IPS-11a (cell line): Measurements from ENCODE around the gene NRG3.

Experiments
- H3K4me3 ChIP-seq: one replicate; pipeline ENCODE4 v1.5.1; 2013; ENCODE audit warnings: low read depth, low read length, control low read depth

The NRG3 gene

GRCh38 chr10:81882011-81882410 lies 7.0 kb downstream of the NRG3 start:
- H3K4me3 ChIP-seq: no peak overlapping the region

GRCh38 chr10:81884856-81885255 lies 9.9 kb downstream of the NRG3 start:
- no peak overlapping the region for H3K4me3 ChIP-seq

DNA sequence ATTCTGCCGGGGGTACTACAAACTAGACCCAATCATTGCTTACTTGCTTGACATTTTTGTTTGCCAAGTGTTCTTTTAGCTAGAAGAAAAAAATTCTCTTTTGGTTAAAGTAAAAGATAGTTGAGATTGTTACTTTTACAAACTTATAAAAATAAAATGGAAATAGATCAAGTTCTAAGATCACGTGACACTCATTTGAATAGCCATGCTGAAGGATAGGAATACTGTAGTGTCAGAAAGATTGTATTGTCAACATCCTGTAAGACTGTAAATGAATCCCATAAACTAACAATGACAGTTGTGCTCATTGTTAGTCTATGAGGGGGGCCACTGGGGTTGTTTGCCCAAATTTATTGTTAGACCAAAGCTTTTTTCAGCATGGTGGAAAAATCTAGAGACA lies 10.5 kb downstream of the NRG3 start:
- H3K4me3 ChIP-seq: no peak overlapping the region

DNA sequence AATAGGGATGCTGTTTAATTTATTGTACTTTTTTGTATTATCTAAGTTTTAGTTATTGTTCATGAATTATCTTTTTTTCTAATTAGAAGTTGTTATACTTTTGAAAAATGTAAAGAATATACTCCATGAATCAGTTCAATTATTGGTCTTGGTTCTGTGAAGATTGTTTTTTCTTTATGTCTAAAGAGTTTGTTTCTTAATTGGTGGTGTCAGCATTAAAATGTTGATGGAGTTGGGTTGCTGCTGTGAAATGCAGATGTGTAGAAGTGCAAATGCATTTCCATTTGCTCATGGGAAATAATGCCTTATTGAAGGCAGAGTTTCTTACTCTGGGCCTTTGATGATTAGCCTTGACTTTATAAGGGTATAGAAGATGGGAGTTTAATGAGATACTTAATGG lies 11.9 kb downstream of the NRG3 start:
- H3K4me3 ChIP-seq: no peak overlapping the region

DNA sequence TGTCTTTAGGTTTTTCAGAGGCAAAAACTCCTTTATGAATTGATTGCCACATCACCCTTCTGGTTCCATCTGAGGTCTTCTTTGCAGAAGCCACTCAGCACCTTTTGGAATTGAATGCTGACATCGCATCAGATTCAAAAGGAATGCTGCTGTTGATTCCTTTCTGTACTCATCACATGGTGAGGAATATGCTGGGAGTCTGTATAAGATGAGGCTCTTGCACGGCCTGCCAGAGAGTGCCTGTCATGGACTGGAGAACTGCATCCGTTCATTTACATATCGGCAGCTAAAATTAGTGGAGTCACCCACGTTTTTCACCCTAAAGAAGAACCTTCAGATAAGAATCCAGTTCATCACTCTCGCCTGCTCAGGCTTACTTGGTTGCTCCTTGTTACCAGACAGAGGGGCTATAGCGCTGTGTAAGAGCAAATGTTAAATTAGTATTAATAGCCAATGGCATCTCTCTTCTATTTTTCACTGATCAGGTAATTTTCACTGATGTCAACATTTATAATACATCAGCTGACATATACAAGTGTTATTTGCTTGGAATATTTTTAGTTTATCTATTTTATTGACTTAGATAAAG lies 14.3 kb downstream of the NRG3 start:
- no peak overlapping the region for H3K4me3 ChIP-seq

DNA sequence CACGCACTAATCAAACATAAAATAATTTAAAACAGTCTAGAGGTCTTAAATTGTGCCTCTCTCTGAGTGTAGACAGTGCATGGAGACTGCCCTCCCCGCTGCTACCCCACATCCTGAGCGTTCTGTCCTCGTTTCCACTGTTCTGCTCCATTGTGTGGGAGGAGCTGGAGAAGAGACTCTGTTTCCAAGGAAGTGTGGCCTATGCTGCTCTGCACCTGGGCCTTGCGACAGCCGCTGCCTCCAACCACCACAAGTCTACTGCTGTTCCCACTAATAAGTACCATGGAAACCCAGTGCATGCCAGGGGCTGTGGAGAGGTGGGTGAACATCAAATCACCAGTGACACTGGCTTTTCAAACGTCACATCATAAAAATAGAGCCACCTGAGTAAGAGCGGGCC lies 19.6 kb downstream of the NRG3 start:
- no peak overlapping the region for H3K4me3 ChIP-seq

DNA sequence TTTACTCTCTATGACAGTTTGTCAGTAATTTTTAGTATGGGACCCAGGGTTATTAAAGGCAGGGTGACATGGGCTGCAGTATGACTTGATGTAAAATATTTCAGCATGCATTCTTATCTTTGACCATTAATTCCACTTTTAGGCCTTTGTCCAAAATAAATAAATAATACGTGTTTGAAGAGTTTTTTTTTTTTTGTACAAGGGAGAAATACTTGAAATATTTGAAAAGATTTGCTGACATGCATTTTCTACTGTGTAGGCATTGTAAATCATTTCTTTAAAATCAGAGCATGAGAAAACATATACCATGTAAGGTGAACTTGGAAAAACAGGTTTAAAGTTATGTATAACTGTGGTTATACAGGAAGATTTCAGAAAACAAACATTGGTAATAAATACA lies 23.5 kb downstream of the NRG3 start:
- no peak overlapping the region for H3K4me3 ChIP-seq

DNA sequence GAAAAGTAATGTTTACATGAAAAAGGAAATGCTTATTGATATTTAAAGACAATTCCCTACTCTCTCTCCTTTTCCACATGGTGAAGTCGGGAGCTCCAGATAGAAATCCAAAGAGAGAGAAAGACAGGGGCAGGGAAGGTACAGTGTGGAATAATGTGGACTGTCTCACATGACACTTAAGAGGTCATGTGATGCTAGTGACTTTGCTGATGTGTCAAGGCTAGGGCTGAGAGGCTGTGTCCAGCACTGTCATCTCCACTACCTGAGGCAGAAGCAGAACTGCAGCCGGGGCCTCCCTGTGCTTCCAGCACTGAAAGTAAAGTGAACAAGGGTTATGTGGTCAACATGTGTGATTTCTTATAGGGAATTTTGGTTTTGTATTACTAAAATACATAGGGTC lies 26.0 kb downstream of the NRG3 start:
- no peak overlapping the region for H3K4me3 ChIP-seq

DNA sequence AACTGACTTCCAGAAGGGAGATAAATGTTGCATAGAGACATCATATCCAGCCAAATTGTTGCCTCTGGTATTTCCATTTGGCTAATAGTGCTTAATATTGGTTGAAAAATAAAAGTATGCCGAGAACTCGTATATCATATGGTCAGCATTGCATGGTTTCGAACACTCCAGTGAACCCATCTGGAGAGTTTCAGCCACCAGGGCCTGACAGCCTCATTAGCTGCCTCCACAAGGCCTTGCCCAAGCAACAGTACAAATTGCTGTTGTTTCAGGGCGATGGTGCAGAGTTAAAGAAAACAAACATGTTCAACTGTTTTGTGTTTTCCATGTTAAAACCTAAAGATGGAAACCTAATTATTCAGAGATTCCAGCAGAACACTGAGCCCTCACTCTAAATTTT lies 28.5 kb downstream of the NRG3 start:
- no peak overlapping the region for H3K4me3 ChIP-seq

DNA sequence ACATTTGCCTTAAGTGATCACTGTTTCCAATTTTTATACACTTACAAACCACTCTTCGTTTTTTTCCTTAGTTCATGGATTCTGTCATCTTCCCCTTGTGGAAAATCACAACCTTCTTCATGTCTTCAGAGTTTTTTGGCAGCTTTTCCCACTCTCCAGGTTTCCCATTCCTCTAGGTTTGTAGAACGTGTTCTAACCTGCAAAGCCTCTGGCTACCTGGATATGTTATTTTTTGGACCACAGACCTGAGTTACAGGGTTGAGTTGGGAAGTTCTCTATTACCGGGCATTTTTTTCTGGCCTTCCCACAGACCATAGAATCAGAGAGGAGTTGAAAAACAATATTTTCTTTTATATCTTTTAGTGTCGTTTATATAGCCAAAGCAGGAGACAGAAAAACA lies 30.2 kb downstream of the NRG3 start:
- H3K4me3 ChIP-seq: no peak overlapping the region

GRCh38 chr10:81909453-81909852 lies 34.5 kb downstream of the NRG3 start:
- H3K4me3 ChIP-seq: no peak overlapping the region

DNA sequence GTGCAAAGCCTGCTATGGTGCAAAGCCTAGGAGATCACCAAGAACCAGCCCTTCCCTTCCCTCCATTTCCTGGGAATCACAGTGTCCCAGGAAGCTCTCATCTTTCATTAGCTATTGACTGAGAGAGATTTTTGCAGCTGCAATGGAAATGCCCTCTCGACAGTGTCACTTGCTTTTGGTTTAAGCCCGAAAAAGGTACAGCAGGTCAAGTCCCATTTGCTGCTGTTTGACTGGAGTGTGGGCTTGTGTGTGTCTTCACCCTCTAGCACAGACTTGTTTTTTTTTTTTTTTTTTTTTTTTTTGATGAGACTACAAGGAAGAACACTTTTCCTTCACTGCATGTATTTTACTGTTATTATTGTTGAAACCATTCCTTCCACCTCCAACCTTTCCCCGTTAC lies 36.3 kb downstream of the NRG3 start:
- H3K4me3 ChIP-seq: no peak overlapping the region

DNA sequence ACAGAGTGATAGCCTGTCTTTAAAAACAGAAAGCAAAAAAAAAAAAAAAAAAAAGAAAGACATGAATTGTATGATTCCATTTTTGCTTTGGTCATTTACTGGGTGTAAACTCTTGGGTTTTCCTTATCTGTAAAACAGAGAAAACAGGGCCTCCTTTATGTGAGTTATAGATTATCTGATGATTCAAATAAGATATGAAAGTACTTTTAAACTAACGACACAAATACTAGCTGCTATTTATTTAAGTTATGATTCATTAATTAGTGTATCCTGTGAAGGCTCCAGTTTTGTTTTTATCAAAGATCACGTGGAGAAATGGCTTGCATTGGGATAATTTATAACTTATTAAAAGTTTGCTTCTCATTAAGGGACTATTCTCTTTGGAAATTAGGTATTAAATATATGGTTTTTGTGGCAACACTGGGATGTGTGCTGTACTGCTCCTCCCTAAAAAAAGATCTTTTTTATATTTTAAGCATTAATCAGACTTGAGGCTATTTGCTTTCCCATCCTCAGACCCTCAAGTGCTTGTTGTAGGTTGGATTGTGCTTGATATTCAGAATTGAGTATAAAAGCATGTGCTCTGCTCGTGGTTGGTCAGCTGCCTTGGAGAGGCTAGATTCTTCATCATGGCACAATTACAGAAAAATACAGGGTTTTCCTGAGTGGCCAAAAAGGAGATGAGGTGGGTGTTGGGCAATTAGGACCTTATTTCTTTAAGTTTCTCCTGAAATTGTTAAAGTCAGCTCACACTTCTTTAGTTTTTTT lies 39.9 kb downstream of the NRG3 start:
- no peak overlapping the region for H3K4me3 ChIP-seq

DNA sequence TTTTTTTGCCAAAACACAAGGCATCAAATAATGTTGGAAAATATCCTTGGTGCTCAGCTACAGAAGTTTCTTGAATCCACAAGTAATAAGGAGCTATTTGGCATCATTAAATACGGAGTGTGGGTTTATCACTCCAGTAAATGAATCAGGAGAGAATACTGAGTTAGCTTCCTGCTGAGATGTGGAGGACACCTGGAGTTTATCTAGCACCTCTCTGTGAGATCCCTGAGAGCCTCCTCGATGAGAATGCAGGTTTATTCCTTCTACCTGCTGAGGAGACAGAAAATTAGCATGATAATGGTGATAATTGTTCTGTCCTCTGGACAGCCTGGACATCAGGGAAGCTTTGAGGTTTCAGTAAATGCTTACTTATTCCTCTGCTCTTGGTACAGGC lies 40.5 kb downstream of the NRG3 start:
- H3K4me3 ChIP-seq: no peak overlapping the region

GRCh38 chr10:81917666-81918065 lies 42.7 kb downstream of the NRG3 start:
- no peak overlapping the region for H3K4me3 ChIP-seq

- no peak overlapping the region for H3K4me3 ChIP-seq
Observed at GRCh38 chr10:81918766-81919165, 43.8 kb downstream of the NRG3 start.

DNA sequence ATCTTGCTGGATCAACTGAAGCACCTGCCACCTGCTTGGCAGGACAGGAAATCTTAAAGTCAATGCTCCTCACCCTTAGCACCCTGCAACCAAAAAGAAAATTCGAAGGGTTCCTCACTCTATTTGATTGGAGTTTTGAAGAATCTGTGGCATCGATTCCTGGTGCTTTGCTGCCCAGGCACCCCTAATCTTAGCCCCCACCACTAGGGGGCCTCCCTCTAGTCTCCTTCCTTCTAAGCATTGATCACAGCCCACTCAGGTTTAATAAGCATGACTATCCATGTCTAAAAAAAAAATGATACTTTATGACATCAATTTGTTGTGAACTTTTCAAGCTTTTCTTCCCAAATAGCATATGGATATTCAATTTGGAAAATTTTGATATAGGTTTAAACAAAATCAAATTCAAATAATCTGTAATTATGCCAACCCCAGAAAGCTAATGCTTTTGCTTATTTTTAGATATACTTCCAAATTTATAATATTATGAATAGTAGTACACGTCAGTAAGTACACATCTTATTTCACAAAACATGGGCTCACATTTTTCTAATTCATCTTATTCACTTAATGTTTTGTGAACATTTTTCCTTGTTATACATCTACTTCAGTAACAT lies 45.3 kb downstream of the NRG3 start:
- no peak overlapping the region for H3K4me3 ChIP-seq

- H3K4me3 ChIP-seq: no peak overlapping the region
Observed at GRCh38 chr10:81928119-81928518, 53.1 kb downstream of the NRG3 start.

DNA sequence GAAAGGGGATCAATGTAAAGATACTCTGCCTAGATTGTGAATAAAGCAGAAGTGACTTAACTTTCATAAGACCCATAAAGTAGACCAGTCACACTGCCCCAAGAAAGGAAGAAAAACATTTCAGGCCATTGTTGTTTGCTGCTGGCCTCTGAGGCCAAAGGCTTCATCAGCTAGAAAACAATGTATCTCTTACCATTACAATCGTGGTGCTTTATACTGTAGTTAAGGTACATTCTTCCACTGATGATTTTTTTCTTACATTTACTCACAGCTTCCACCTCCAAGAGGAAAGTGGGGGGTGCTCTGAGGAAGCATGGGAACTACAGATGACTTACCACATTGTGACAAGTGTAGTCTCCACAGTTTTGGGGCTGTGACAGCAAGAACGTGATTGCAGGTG lies 68.6 kb downstream of the NRG3 start:
- no peak overlapping the region for H3K4me3 ChIP-seq

DNA sequence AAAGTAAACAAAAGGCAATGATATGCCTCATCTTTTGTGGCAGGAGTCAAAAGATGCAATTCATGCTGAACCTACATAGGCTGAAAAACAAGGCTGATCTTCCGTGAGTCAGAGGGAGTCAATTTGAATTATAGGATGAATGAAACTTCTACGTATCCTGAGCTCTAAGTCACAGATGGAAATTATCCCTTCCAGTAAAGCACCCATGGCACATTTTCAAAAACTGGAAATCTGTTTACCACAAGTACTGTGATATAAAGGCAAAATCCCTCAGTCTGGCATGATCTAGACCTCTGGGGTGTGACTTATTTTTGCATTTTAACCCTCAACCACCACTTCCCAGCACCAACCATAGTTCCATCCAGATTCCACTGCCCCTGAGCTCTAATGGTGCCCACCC lies 69.6 kb downstream of the NRG3 start:
- no peak overlapping the region for H3K4me3 ChIP-seq

DNA sequence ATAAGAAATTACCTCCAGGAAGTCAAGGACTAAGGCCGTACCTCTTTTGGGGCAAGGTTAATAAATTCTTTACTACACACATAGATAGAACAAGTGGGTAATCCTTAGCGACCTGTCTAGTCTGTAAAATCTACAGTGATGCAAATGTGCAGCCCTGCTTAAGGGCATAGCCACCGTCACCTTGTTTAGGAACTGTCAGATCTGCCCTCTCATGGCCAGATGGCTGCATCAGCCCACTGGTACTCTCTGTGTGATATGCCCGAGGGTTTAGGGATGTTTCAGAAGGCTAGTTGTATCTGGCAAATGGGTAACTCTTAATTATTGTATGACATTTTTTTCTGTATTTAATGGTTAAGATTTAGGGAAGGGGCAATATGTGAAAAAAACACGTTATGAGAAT lies 74.3 kb downstream of the NRG3 start:
- H3K4me3 ChIP-seq: no peak overlapping the region

GRCh38 chr10:81950358-81950757 lies 75.4 kb downstream of the NRG3 start:
- H3K4me3 ChIP-seq: no peak overlapping the region

DNA sequence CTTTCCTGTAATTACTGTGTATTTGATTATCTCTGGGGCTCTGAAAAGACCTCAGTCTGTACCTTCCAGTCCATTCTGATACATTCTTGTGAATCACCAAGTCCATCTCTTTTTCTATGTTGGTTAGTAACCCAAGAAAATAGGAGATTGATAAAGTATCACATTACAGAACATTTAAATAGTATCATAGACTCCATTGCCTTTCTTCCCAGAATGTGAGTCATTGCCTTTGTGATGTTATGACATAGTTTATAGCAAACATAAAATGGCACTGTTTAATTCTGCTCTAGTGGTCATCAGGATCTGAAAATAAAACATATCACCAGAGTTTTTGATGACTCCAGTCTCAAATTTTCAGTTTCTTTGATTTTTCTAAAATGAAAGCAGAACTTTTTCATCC lies 78.4 kb downstream of the NRG3 start:
- no peak overlapping the region for H3K4me3 ChIP-seq
